Astrocyte (in vitro differentiated cells and primary cell): ENCODE data around the gene FBXO4.

ENCODE experiments used
- CTCF ChIP-seq: IDR thresholded peaks from 2 replicates; pipeline ENCODE4 v1.5.1; 2011; ENCODE audit warnings: low read depth, mild to moderate bottlenecking, inconsistent platforms, low read length, moderate library complexity; ENCODE audit not compliant: insufficient read depth
- EZH2 ChIP-seq: IDR thresholded peaks from 2 replicates; pipeline ENCODE4 v1.6.1; 2012; ENCODE audit warnings: mild to moderate bottlenecking, low read length, inconsistent platforms; ENCODE audit not compliant: insufficient read depth

- TF ChIP-seq CTCF = no peak
- no peak for TF ChIP-seq EZH2
These were observed 31.9 kb downstream of the FBXO4 start for GRCh38 chr5:41956943-41957342.
